HepG2 (cell line): ENCODE measurements around the gene DNAAF8.

Experiments used
- CTCF ChIP-seq: sonication (generic); formaldehyde crosslinking; IDR thresholded peaks from 2 replicates; pipeline ENCODE4 v1.5.0; 2020; ENCODE audit warnings: mild to moderate bottlenecking, missing genetic modification reagents, moderate library complexity
- EZH2 ChIP-seq: conservative IDR thresholded peaks from 2 replicates; pipeline ENCODE4 v1.6.1; 2012; ENCODE audit warnings: mild to moderate bottlenecking, low read depth, low read length, moderate library complexity
- HCFC1 ChIP-seq: fragments of 150-350 bp; IDR thresholded peaks from 2 replicates; pipeline ENCODE4 v1.6.1; 2014; ENCODE audit warnings: low read depth, low read length
- MYC ChIP-seq: sonication (generic); formaldehyde crosslinking; IDR thresholded peaks from 2 replicates; pipeline ENCODE4 v1.9.0; 2021; ENCODE audit warnings: missing genetic modification reagents, borderline replicate concordance
- ZNF549 ChIP-seq: sonication (generic); formaldehyde crosslinking; IDR thresholded peaks from 2 replicates; pipeline ENCODE4 v1.5.0; 2020; ENCODE audit warnings: missing genetic modification reagents

DNA sequence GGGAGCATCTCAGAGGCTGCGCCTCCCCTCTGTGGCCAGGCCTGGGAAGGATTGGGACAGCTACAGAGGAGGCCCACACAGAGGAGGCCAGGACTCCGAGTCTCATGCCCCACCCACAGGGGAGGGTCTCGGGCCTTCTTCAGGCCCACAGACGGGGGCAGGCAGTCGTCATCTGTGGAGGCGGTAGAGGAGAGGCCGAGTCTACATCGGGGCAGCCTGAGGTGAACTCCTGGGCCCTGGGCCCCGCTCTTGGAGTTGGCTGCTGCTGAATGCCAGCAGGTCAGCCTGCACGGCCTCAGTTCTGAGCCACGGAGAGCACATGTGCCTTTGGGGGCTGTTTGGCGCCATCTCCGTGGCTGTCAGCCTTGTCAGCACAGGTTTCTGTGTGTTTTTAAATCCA lies 49.0 kb upstream of the DNAAF8 start:
- no peak for TF ChIP-seq HCFC1
- no peak for TF ChIP-seq CTCF (CRISPR knock-in tag)
- no peak for TF ChIP-seq EZH2
- no peak for TF ChIP-seq MYC (CRISPR knock-in tag)
- no peak for TF ChIP-seq ZNF549 (CRISPR knock-in tag)
